ENCODE results near the gene CABLES1. TPM values are rescaled to one million over a fixed set of nuclear protein-coding genes. Genes with fewer than 3 reads are reported as not detected.

The CABLES1 gene
- polyA plus RNA-seq (2011; rRNA removed) (8.5 and 8.6 TPM in 2 replicates), polyA plus RNA-seq (2017; fragmentation: RNase III; extraction: RNeasy Plus Mini Kit Qiagen cat#74134 plus additional on column Dnase treatment) (4.5 to 6.4 TPM (median 5.0 TPM) in 3 replicates), polyA minus RNA-seq (2011; rRNA and poly(A)+ RNA removed) (7.4 and 9.1 TPM in 2 replicates)
- polyA plus RNA-seq (2012; cell fraction: cytosol; rRNA removed), result 6.8 and 8.3 TPM in 2 replicates
- 6.0 and 10.3 TPM in 2 replicates for polyA plus RNA-seq (2012; cell fraction: nucleus; rRNA removed)

DNA sequence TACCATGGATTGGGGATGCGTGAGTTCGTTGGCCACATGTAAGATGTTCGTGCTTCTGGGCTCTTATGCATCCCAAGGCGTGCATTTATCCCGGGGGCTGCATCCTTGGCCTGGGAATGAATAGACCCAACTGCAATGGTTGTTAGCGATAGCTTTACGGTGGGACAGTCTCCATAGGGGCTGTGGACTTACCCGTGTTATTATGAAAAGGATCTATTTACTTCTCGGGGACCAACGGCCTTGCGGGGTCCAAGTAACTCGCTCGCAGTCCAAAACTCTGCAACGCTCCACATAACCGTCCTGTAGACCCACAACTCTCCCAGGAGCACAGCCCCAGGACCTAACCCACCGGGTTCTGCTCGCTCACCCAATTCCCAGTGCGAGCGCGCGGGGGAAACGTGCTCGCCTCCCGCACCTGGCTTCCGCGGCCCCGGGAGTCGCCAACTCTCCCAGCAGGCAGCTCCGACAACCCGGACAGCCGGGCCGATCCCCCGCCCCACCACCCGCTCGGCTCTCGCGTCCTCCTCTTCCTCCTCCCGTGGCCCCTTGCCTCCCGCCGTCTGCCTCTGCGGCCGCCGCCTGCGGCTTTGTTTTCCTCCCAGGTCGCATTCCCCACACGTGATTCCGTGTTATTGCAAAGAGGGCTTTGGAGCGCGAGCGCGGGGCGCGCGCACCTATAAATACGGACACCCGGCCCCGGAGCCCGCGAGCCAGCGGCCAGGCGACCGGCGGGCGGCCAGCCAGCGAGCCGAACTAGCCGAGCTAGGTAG lies at the start of gene CABLES1:
CABLES1 (plus strand) TSS at position 706 of the 770 bp plus-strand sequence. CDS start 278 bp downstream, outside the sequence.
- ChIA-PET POLR2A (interaction anchor here (0.6 to 1.7 kb wide), 8 partner anchors 8 to 277 kb away, joined by 3 to 8 read pairs (median 3); no protein-coding TSS in a partner anchor), CTCF (interaction anchor here (1.6 to 2.1 kb wide), 2 partner anchors 58 to 277 kb away, joined by 6 to 10 read pairs; no protein-coding TSS in a partner anchor)
- TF ChIP-seq RARB (CRISPR knock-in tag; IDR thresholded peaks at IDR 0.05), result no peak
- TF ChIP-seq POLR2A (IDR thresholded peaks at IDR 0.05; ENCODE audit: low read length), result peak; percentile 11; the same call in 1 of the 2 replicates
- TF ChIP-seq USF2 (IDR thresholded peaks at IDR 0.05), result peak; percentile 42; the same call in 1 of the 2 replicates
- TF ChIP-seq CHD4 (IDR thresholded peaks at IDR 0.05; ENCODE audit: borderline replicate concordance), result no peak
- TF ChIP-seq, protein P1, sequence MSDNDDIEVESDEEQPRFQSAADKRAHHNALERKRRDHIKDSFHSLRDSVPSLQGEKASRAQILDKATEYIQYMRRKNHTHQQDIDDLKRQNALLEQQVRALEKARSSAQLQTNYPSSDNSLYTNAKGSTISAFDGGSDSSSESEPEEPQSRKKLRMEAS (IDR thresholded peaks at IDR 0.05), result peak; percentile 73
- TF ChIP-seq, protein P2, sequence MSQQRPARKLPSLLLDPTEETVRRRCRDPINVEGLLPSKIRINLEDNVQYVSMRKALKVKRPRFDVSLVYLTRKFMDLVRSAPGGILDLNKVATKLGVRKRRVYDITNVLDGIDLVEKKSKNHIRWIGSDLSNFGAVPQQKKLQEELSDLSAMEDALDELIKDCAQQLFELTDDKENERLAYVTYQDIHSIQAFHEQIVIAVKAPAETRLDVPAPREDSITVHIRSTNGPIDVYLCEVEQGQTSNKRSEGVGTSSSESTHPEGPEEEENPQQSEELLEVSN (IDR thresholded peaks at IDR 0.05; ENCODE audit: borderline replicate concordance, low read depth), result peak; percentile 68
- Histone ChIP-seq H3K27ac (peak within 1 kb of the TSS; percentile 91 to 97), H3K4me3 (peak within 1 kb of the TSS; percentile 85), H3K4me2 (peak within 1 kb of the TSS; percentile 95), H3K4me1 (peaks cover 22% of the 10 kb centered on the region), H3K9me3 (no peaks in the 10 kb centered on the region)
- ATAC-seq, result peak; percentile 47 to 55
- 25% methylated on average over 18 of the region's 67 CpGs for WGBS (ENCODE audit: missing lambda C conversion rate)
- no peak for FAIRE-seq
- peak; percentile 54 to 59 for DNase-seq (ENCODE audit: low read depth in 1 of 2, low spot score in 1 of 2)

- H3K4me3 ChIP-seq, result no peak overlapping the region
- H3K4me2 ChIP-seq, result no peak overlapping the region
- POLR2A ChIA-PET, result no interaction called here
- FAIRE-seq, result no peak
- no peak overlapping the region for H3K27ac ChIP-seq
- H3K9me3 ChIP-seq, result no peaks in the 10 kb centered on the region
- CTCF ChIA-PET, result interaction anchor here (1.3 to 1.4 kb wide), 2 partner anchors 10 to 44 kb away, joined by 3 to 8 read pairs; no protein-coding TSS in a partner anchor
- DNase-seq (ENCODE audit: low read depth in 1 of 2, low spot score in 1 of 2), result no peak
- TF ChIP-seq MYC (IDR thresholded peaks at IDR 0.05; ENCODE audit: borderline replicate concordance, low read length) (no peak), EP300 (IDR thresholded peaks at IDR 0.05) (no peak), FOXS1 (CRISPR knock-in tag; IDR thresholded peaks at IDR 0.05) (no peak), HDAC2 (IDR thresholded peaks at IDR 0.05) (no peak), GATA3 (IDR thresholded peaks at IDR 0.05; ENCODE audit: borderline replicate concordance) (no peak), USF2 (IDR thresholded peaks at IDR 0.05) (no peak), RFX5 (IDR thresholded peaks at IDR 0.05) (no peak)
- TF ChIP-seq, protein P3, sequence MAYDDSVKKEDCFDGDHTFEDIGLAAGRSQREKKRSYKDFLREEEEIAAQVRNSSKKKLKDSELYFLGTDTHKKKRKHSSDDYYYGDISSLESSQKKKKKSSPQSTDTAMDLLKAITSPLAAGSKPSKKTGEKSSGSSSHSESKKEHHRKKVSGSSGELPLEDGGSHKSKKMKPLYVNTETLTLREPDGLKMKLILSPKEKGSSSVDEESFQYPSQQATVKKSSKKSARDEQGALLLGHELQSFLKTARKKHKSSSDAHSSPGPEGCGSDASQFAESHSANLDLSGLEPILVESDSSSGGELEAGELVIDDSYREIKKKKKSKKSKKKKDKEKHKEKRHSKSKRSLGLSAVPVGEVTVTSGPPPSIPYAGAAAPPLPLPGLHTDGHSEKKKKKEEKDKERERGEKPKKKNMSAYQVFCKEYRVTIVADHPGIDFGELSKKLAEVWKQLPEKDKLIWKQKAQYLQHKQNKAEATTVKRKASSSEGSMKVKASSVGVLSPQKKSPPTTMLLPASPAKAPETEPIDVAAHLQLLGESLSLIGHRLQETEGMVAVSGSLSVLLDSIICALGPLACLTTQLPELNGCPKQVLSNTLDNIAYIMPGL (CRISPR knock-in tag; IDR thresholded peaks at IDR 0.05; ENCODE audit: borderline replicate concordance), result no peak
- 67% methylated on average over 3 of the region's 3 CpGs for WGBS (ENCODE audit: missing lambda C conversion rate)
- ATAC-seq, result no peak
- no peaks in the 10 kb centered on the region for H3K4me1 ChIP-seq
These were observed 47.9 kb upstream of the CABLES1 start for GRCh38 chr18:23087352-23087751.

DNA sequence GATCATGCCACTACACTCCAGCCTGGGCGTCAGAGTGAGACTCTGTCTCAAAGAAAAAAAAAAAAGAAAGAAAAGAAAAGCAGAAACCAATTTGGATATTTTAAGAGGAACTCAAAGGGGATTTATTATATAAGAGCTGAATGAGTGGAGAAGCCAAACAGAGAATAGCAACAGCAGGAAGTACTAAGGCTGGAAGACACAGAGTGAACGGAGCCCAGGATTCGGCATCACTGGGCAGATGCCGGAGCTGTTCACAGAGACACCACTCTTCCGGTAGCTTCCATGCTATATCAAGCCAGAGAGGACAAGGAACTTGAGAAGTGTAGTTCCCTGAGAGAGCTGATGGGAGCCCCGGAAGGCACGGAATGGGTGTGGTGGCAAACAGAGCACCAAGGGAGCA lies 47.0 kb upstream of the CABLES1 start:
- Histone ChIP-seq H3K4me2 (no peak overlapping the region), H3K4me3 (no peak overlapping the region), H3K4me1 (no peaks in the 10 kb centered on the region), H3K27ac (0 out of 6 replicates have a peak overlapping the region, but pooled peaks of 1 of the 2 experiments have one; percentile 26), H3K9me3 (no peaks in the 10 kb centered on the region)
- no peak for ATAC-seq
- POLR2A ChIA-PET, result no interaction called here
- WGBS (ENCODE audit: missing lambda C conversion rate), result 88% methylated on average over 6 of the region's 7 CpGs
- no peak for DNase-seq (ENCODE audit: low read depth in 1 of 2, low spot score in 1 of 2)
- CTCF ChIA-PET, result interaction anchor here (0.6 kb wide), 1 partner anchor 17 kb away, joined by 3 read pairs; no protein-coding TSS in a partner anchor
- no peak for FAIRE-seq
- TF ChIP-seq RARB (CRISPR knock-in tag; IDR thresholded peaks at IDR 0.05) (no peak), TP53 (CRISPR knock-in tag; IDR thresholded peaks at IDR 0.05) (no peak), ZC3H11A (IDR thresholded peaks at IDR 0.05) (no peak), FOXS1 (CRISPR knock-in tag; IDR thresholded peaks at IDR 0.05) (no peak), SREBF2 (IDR thresholded peaks at IDR 0.05) (no peak), KDM1A (IDR thresholded peaks at IDR 0.05; ENCODE audit: low read depth) (no peak), ESRRA (IDR thresholded peaks at IDR 0.05; ENCODE audit: borderline replicate concordance, low read length) (no peak), POLR2AphosphoS2 (conservative IDR thresholded peaks at IDR 0.05; ENCODE audit: low read length) (no peak), KDM5A (IDR thresholded peaks at IDR 0.05) (no peak), HOXB13 (CRISPR knock-in tag; IDR thresholded peaks at IDR 0.05; ENCODE audit: low read depth) (no peak), CBX2 (IDR thresholded peaks at IDR 0.05; ENCODE audit: borderline replicate concordance, low read depth) (no peak), POLR2A (IDR thresholded peaks at IDR 0.05; ENCODE audit: low read length) (no peak), PHF8 (IDR thresholded peaks at IDR 0.05; ENCODE audit: borderline replicate concordance, low read depth) (no peak), FOSL2 (IDR thresholded peaks at IDR 0.05) (no peak), FOSL2 (CRISPR knock-in tag; IDR thresholded peaks at IDR 0.05) (no peak), HEYL (CRISPR knock-in tag; IDR thresholded peaks at IDR 0.05) (no peak)
- TF ChIP-seq, protein P1 (IDR thresholded peaks at IDR 0.05), result no peak
- TF ChIP-seq, protein P2 (IDR thresholded peaks at IDR 0.05; ENCODE audit: borderline replicate concordance, low read depth), result no peak
